ENCODE measurements around the gene ACACB. TPM values are rescaled to one million over a fixed set of nuclear protein-coding genes. Genes with fewer than 3 reads are reported as not detected.

ACACB gene
- total RNA-seq, 6 experiments from 2014 or later = 107 to 237 (median 187) TPM

GRCh38 chr12:109202770-109203169 lies 86.4 kb downstream of the ACACB start:
- Histone ChIP-seq H3K4me3 (no peak overlapping the region), H3K27me3 (no peaks in the 10 kb centered on the region), H3K4me1 (peaks cover 0 to 40% (median 17%) of the 10 kb centered on the region in 4 donors), H3K9me3 (no peaks in the 10 kb centered on the region), H3K36me3 (peaks cover 0 to 73% (median 36%) of the 10 kb centered on the region in 4 donors), H3K27ac (no peak overlapping the region)
- intact Hi-C loops (cut with DNase I) = no loop called here
- DNase-seq = peak in 1 of 3 donors; percentile 14
- TF ChIP-seq CTCF (IDR thresholded peaks at IDR 0.05) = no peak
- no peak for TF ChIP-seq POLR2A (IDR thresholded peaks at IDR 0.05)
- ATAC-seq = no peak
- 71% methylated on average over 1 of the region's 3 CpGs for WGBS (ENCODE audit: insufficient coverage, low coverage, low lambda C conversion rate, missing lambda C conversion rate)

GRCh38 chr12:109203480-109203879 lies 87.1 kb downstream of the ACACB start:
- DNase-seq = peak in 1 of 3 donors; percentile 31

GRCh38 chr12:109209082-109209481 lies 92.7 kb downstream of the ACACB start:
- H3K27ac ChIP-seq = no peak overlapping the region
- peak; percentile 19 to 57 (median 42) for ATAC-seq
- no peaks in the 10 kb centered on the region for H3K27me3 ChIP-seq
- intact Hi-C loops (cut with DNase I) = no loop called here
- no peaks in the 10 kb centered on the region for H3K9me3 ChIP-seq
- peaks cover 0 to 89% (median 52%) of the 10 kb centered on the region in 4 donors for H3K36me3 ChIP-seq
- DNase-seq = no peak
- H3K4me1 ChIP-seq = no peaks in the 10 kb centered on the region
- no peak overlapping the region for H3K4me3 ChIP-seq
- WGBS (ENCODE audit: insufficient coverage, low coverage, low lambda C conversion rate, missing lambda C conversion rate) = no CpG with 5 or more reads among the region's 14 CpGs
- TF ChIP-seq POLR2A (IDR thresholded peaks at IDR 0.05) (no peak), CTCF (IDR thresholded peaks at IDR 0.05) (no peak)

More at GRCh38 chr12:109203480-109203879, 87.1 kb downstream of the ACACB start:
- Histone ChIP-seq H3K36me3 (peaks cover 0 to 80% (median 40%) of the 10 kb centered on the region in 4 donors), H3K27me3 (no peaks in the 10 kb centered on the region), H3K4me1 (peaks cover 0 to 34% (median 16%) of the 10 kb centered on the region in 4 donors), H3K9me3 (no peaks in the 10 kb centered on the region), H3K4me3 (no peak overlapping the region), H3K27ac (peak overlapping the region in 1 of 3 donors; percentile 16)
- intact Hi-C loops (cut with DNase I) = no loop called here
- no peak for ATAC-seq
- TF ChIP-seq CTCF (IDR thresholded peaks at IDR 0.05) = no peak
- TF ChIP-seq POLR2A (IDR thresholded peaks at IDR 0.05) = no peak
- WGBS (ENCODE audit: insufficient coverage, low coverage, low lambda C conversion rate, missing lambda C conversion rate) = 76% methylated on average over 8 of the region's 8 CpGs

- 96% methylated on average over 8 of the region's 16 CpGs for WGBS (ENCODE audit: insufficient coverage, low coverage, low lambda C conversion rate, missing lambda C conversion rate)
- DNase-seq (no peak), ATAC-seq (no peak)
- intact Hi-C loops (cut with DNase I) = no loop called here
- Histone ChIP-seq H3K4me1 (no peaks in the 10 kb centered on the region), H3K4me3 (no peak overlapping the region), H3K9me3 (no peaks in the 10 kb centered on the region), H3K36me3 (peaks cover 0 to 93% (median 52%) of the 10 kb centered on the region in 4 donors), H3K27ac (no peak overlapping the region), H3K27me3 (no peaks in the 10 kb centered on the region)
- TF ChIP-seq CTCF (IDR thresholded peaks at IDR 0.05) = no peak
- no peak for TF ChIP-seq POLR2A (IDR thresholded peaks at IDR 0.05)
These were observed 96.2 kb downstream of the ACACB start for GRCh38 chr12:109212460-109213115.
